Measurements from ENCODE around the gene ZNF750.

The ZNF750 gene

DNA sequence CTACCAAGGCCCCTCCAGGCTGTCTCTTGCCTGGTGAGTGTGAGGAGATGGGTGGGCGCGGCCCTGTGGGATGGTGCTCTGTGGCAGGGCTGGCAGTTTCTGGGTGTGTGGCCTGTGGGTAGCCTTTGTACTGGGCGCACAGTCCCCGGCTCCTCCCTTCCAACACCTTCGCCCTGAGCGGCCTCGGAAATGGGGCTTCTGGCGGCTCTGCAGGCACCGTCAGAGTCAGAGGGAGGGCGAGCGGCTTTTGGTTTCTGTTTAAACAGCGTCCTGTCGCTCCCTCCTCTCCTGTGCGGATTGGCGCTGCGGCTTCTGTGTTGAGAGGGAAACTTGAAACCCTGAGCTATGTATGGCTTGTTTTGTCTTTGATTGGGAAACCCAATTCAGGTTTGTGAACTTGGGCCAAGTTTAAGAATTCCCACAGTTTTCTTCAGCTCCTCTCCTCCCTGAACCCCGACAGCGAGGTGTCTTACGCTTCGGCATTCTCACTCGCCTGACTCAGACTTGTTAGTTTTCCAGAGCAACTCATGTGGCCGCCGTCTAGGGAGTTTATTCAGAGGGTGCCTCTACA is 8.3 kb upstream of the ZNF750 start:
- H3K27ac ChIP-seq (ENCODE audit: extremely low read depth, low read depth, low read length), result no peak overlapping the region
- H3K4me3 ChIP-seq (ENCODE audit: low read depth, low read length), result no peak overlapping the region
- no peak for TF ChIP-seq ZNF157 (tag by site-specific recombination; IDR thresholded peaks at IDR 0.05)
- TF ChIP-seq ZNF561 (tag by site-specific recombination; IDR thresholded peaks at IDR 0.05; ENCODE audit: borderline replicate concordance), result no peak
- TF ChIP-seq ZNF404 (tag by site-specific recombination; IDR thresholded peaks at IDR 0.05), result no peak
- TF ChIP-seq ZNF560 (tag by site-specific recombination; IDR thresholded peaks at IDR 0.05; ENCODE audit: borderline replicate concordance), result no peak
- TF ChIP-seq ZNF214 (tag by site-specific recombination; IDR thresholded peaks at IDR 0.05; ENCODE audit: borderline replicate concordance), result no peak
- H3K9me3 ChIP-seq (ENCODE audit: control insufficient read depth, insufficient read depth, low read depth, low read length), result no peaks in the 10 kb centered on the region
- peaks cover 0 to 7% of the 10 kb centered on the region in 2 experiments; a peak in 2 of 3 replicates for H3K36me3 ChIP-seq (ENCODE audit: control insufficient read depth in 2 of 2, insufficient read depth in 1 of 2, low read length in 2 of 2)
- ChIA-PET CTCF (no interaction called here), POLR2A (no interaction called here)
- no peaks in the 10 kb centered on the region for H3K4me1 ChIP-seq (ENCODE audit: control insufficient read depth, insufficient read depth, low read length)

- POLR2A ChIA-PET, result no interaction called here
- H3K9me3 ChIP-seq (ENCODE audit: control insufficient read depth, insufficient read depth, low read depth, low read length), result no peaks in the 10 kb centered on the region
- no peak overlapping the region for H3K27ac ChIP-seq (ENCODE audit: extremely low read depth, low read depth, low read length)
- peaks cover 0 to 7% of the 10 kb centered on the region in 2 experiments; a peak in 2 of 3 replicates for H3K36me3 ChIP-seq (ENCODE audit: control insufficient read depth in 2 of 2, insufficient read depth in 1 of 2, low read length in 2 of 2)
- CTCF ChIA-PET, result no interaction called here
- TF ChIP-seq, protein P1, sequence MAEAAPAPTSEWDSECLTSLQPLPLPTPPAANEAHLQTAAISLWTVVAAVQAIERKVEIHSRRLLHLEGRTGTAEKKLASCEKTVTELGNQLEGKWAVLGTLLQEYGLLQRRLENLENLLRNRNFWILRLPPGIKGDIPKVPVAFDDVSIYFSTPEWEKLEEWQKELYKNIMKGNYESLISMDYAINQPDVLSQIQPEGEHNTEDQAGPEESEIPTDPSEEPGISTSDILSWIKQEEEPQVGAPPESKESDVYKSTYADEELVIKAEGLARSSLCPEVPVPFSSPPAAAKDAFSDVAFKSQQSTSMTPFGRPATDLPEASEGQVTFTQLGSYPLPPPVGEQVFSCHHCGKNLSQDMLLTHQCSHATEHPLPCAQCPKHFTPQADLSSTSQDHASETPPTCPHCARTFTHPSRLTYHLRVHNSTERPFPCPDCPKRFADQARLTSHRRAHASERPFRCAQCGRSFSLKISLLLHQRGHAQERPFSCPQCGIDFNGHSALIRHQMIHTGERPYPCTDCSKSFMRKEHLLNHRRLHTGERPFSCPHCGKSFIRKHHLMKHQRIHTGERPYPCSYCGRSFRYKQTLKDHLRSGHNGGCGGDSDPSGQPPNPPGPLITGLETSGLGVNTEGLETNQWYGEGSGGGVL (tag by site-specific recombination; IDR thresholded peaks at IDR 0.05), result no peak
- no peak for TF ChIP-seq ZNF664 (tag by site-specific recombination; IDR thresholded peaks at IDR 0.05)
- no peak for TF ChIP-seq ZNF701 (tag by site-specific recombination; IDR thresholded peaks at IDR 0.05)
- TF ChIP-seq ZBTB7A (tag by site-specific recombination; IDR thresholded peaks at IDR 0.05; ENCODE audit: low read depth), result no peak
- TF ChIP-seq, protein P2, sequence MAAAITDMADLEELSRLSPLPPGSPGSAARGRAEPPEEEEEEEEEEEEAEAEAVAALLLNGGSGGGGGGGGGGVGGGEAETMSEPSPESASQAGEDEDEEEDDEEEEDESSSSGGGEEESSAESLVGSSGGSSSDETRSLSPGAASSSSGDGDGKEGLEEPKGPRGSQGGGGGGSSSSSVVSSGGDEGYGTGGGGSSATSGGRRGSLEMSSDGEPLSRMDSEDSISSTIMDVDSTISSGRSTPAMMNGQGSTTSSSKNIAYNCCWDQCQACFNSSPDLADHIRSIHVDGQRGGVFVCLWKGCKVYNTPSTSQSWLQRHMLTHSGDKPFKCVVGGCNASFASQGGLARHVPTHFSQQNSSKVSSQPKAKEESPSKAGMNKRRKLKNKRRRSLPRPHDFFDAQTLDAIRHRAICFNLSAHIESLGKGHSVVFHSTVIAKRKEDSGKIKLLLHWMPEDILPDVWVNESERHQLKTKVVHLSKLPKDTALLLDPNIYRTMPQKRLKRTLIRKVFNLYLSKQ (tag by site-specific recombination; IDR thresholded peaks at IDR 0.05; ENCODE audit: borderline replicate concordance), result no peak
- TF ChIP-seq ZNF48 (tag by site-specific recombination; IDR thresholded peaks at IDR 0.05), result no peak
- TF ChIP-seq ZBTB20 (tag by site-specific recombination; IDR thresholded peaks at IDR 0.05), result no peak
- TF ChIP-seq, protein P3, sequence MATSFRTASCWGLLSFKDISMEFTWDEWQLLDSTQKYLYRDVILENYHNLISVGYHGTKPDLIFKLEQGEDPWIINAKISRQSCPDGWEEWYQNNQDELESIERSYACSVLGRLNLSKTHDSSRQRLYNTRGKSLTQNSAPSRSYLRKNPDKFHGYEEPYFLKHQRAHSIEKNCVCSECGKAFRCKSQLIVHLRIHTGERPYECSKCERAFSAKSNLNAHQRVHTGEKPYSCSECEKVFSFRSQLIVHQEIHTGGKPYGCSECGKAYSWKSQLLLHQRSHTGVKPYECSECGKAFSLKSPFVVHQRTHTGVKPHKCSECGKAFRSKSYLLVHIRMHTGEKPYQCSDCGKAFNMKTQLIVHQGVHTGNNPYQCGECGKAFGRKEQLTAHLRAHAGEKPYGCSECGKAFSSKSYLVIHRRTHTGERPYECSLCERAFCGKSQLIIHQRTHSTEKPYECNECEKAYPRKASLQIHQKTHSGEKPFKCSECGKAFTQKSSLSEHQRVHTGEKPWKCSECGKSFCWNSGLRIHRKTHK (tag by site-specific recombination; IDR thresholded peaks at IDR 0.05), result no peak
- TF ChIP-seq, protein P4, sequence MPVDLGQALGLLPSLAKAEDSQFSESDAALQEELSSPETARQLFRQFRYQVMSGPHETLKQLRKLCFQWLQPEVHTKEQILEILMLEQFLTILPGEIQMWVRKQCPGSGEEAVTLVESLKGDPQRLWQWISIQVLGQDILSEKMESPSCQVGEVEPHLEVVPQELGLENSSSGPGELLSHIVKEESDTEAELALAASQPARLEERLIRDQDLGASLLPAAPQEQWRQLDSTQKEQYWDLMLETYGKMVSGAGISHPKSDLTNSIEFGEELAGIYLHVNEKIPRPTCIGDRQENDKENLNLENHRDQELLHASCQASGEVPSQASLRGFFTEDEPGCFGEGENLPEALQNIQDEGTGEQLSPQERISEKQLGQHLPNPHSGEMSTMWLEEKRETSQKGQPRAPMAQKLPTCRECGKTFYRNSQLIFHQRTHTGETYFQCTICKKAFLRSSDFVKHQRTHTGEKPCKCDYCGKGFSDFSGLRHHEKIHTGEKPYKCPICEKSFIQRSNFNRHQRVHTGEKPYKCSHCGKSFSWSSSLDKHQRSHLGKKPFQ (tag by site-specific recombination; IDR thresholded peaks at IDR 0.05), result no peak
- TF ChIP-seq TSHZ1 (tag by site-specific recombination; IDR thresholded peaks at IDR 0.05; ENCODE audit: borderline replicate concordance), result no peak
- H3K4me3 ChIP-seq (ENCODE audit: low read depth, low read length), result no peak overlapping the region
- no peaks in the 10 kb centered on the region for H3K4me1 ChIP-seq (ENCODE audit: control insufficient read depth, insufficient read depth, low read length)
These were observed 6.4 kb upstream of the ZNF750 start for GRCh38 chr17:82846061-82846691.

Data from HEK293 (cell line).